Activated naive CD8-positive, alpha-beta T cell treated with anti-CD3 and anti-CD28 coated beads, Interleukin-2, amount 50 U/mL, for 16 hours (primary cell): Measurements from ENCODE around the gene ROCK1.
A peak's percentile ranks its signal among the peaks of the same experiment; 100 is the strongest.
"Not testable (repeated sequence)": the region's sequence is repeated elsewhere in the genome, so short reads cannot be mapped to it uniquely, and the experiment has no call there.

ENCODE experiments used
- DNase-seq: peaks from one replicate; pipeline ENCODE4 v3.0.0-alpha.2; 2020; ENCODE audit warnings: low read depth, low spot score

Gene ROCK1

DNA sequence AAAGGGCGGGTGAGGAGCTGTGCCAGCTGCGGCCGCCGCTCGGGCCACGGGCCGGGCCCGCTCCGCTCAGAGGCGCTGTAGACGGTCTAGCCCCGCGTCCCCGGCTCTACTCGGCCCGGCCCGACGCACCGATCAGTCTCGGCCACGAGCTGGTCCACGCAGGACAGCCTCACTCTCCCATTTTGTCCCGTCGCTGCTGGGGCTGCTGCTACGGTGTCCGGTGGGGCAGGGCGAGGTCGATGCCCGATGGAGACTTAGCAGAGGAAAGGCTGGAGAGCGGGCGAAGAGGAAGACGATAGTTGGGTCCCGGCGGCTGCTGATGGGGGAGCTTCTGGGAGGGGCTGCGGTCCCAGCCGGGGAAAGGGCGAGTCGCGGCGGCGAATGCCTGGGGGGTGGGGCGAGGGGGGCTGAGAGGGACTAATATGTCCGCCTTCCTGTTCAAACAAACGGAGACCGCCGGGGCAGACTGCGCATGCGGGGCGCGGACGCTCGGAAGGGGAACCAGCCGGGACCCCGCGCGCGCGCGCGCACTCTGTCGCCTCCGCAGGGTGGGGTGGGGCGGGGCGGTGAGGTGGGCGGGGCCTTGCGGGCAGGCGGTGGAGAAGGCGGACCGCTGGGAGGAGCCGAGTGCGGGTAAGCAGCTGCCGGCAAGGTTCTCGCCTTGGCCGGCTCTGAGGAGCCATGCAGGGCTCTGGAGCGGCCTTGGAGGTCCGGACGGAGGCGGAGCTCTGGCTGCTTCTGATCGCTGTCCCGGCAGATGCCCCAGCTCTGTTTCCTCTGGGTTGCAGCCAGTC is at the start of gene ROCK1:
TSS of gene ROCK1 (minus strand) at position 468 of the 794 bp plus-strand sequence. CDS start 903 bp downstream, outside the sequence.
- peak; percentile 98 for DNase-seq

DNA sequence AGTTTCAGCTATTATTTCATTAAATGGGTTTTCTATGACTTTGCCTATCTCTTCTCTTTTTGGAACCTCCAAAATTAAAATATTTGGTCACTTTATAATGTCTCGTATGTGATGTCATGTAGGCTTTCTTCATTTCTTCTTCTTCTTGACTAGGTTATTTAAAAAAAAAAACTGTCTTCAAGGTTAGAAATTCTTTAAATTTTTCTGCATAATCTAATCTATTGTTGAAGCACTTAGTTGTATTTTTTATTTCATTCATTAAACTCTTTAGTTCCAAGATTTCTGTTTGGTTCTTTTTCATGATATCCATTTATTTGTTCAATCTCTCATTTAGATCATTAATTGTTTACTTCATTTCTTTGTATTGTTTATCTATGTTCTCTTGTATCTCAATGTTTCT is 43.8 kb upstream of the ROCK1 start:
- DNase-seq = no peak

DNA sequence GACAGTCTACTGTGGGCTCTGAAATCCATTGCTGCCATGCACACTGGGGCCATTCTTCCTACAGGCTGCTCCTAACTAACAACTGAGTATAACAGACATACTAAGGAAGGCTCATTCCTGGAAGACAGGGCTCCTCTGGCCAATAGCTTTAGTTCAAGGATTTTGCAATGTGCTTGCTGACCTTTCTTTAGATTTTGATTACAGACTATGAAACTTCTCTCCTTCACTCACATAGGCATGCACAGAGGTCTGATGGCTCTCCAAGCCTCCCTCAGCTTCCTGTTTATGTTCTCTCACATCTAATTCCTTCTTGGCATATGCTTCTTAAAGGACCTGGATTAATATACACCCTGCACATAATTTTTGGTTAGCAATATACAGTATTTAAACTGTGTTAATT is 34.4 kb upstream of the ROCK1 start:
- no peak for DNase-seq

DNA sequence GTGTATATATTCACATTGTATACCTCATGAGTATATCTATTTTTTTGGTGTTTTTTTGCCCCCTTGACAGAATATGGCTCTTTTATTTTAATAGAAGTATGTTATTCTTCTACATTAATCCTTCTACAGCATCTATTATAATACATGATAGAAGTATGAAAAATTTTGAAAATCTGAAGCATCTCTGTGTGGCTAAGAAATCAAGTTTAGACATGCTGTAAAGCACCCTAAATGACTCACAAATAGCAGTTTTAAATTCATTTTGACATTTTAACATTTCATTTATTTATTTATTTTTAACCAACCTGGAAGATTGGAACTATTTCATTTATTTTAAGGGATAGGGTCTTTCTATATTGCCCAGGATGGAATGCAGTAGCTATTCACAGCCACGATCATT is 33.8 kb upstream of the ROCK1 start:
- no peak for DNase-seq

DNA sequence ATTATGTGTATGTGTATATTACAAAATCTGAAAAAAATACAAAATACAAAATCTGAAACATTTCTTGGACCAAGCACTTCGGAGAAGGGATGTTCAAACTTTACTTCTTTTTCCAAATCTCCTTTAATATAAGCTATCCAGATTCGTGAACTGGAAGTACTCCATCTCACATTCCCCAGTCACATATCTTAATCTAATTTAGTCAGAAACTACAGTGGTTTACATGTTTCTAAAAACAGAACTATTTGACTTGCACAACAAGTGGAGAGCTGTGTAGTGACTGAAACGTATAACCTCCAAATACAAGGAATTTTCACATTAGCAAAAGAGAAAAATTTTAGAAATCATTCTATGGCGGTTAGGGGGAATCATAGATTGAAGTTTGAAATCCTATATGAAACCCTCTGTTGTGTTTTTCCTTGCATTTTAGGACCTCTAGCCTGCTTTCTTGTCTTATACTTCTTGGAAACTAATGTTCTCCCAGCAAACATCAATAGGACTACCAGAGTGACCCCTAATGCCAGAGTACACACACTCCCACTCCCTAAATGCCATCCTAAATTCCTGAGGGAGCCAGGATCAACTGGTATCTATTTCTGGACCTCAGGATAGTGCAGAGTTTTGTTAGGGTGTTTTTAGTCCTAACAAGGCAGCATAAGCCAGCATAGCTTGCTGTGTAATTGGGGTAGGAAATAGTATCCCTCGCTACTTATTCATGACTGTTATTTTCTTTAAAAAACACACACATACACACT is 30.2 kb upstream of the ROCK1 start:
- no peak for DNase-seq

DNA sequence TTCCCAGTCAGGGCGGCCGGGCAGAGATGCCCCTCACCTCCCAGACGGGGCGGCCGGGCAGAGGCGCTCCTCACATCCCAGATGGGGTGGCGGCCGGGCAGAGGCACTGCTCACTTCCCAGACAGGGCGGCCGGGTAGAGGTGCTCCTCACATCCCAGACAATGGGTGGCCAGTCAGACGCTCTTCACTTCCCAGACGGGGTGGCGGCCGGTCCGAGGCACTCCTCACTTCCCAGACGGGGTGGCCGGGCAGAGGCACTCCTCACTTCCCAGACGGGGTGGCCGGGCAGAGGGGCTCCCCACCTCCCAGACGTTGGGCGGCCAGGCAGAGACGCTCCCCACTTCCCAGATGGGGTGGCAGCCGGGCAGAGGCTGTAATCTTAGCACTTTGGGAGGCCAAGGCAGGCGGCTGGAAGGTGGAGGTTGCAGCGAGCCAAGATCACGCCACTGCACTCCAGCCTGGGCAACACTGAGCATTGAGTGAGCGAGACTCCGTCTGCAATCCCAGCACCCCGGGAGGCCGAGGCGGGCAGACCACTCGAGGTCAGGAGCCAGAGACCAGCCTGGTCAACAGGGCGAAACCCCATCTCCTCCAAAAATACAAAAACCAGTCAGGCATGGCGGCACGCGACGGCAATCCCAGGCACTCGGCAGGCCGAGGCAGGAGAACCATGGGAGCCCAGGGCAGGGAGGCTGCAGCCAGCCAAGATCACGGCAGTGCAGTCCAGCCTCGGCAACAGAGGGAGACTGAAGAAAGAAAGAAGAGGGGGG is 26.3 kb upstream of the ROCK1 start:
- not testable (repeated sequence) for DNase-seq

DNA sequence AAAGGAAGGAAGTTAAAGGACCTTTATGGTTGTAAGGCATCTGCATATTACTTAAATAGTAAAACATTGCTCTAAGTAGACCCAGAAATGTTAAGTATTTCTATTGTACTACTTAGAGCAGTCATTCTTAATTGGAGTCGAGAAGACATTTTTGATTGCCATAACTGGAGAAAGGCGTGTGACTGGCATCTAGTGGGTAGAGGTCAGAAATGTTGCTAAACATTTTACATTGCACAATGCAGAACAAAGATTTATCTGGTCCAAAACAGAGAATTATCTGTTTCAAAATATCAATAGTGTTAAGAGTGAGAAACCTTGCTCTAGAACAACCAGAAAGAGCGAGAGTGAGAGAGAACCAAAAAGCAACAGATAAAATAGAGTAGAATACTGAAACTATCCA is 23.3 kb upstream of the ROCK1 start:
- DNase-seq = no peak

DNA sequence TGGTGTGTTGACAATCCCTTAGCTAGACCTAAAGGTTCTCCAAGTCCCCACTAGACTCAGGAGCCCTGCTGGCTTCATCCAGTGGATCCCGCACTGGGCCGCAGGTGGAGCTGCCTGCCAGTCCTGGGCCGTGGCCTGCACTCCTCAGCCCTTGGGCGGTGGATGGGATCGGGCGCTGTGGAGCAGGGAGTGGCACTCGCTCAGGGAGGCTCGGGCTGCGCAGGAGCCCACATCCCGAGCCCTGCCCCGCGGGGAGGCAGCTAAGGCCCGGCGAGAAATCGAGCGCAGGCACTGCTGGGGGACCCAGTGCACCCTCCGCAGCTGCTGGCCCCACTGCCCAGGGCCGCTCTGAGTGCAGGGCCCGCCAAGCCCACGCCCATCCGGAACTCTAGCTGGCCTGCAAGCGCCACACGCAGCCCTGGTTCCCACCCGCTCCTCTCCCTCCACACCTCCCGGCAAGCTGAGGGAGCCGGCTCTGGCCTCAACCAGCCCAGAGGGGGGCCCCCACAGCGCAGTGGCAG is 20.8 kb upstream of the ROCK1 start:
- no peak for DNase-seq

DNA sequence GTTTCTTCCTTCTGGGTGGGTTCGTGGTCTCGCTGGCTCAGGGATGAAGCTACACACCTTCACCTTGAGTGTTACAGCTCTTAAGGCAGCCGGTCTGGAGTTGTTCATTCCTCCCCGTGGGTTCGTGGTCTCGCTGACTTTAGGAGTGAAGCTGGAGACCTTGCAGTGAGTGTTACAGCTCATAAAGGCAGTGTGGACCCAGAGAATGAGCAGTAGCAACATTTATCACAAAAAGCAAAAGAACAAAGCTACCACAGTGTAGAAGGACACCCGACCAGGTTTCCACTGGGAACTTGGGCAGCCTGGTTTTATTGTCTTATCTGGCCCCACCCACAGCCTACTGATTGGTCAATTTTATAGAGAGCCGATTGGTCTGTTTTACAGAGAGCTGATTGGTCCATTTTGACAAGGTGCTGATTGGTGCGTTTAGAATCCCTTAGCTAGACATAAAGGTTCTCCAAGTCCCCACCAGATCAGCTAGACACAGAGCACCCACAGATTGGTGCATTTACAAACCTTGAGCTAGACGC is 20.1 kb upstream of the ROCK1 start:
- DNase-seq = no peak

DNA sequence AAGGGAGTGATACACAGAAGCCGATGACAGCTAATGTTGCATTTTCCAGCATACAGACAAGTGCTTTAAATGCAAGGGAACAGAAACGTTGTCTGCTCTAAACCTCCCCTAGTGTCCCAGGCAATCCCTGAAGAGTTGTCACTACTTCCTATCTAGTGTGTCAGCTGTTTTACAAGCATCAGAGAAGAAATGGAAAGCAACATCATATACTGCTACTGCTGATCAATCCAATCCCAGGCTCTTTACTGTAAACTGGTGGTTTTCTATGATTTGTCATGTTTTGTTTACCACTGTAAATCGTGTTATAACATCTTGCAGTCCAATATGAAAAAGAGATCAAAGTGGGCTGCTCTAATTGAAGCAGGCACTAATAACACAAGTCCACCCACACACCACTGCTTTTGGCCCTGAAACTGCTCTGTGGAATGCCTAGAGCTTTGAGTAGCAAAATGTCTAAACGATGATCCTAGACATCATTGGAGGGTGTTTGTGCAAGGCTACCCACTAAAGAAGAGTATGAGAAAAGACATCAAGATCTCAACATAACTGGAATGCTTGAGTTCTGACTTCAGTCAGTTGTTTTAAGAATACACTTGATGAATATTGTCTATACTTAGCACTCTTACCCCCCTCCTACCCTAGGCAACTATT is 18.1 kb upstream of the ROCK1 start:
- DNase-seq = no peak

DNA sequence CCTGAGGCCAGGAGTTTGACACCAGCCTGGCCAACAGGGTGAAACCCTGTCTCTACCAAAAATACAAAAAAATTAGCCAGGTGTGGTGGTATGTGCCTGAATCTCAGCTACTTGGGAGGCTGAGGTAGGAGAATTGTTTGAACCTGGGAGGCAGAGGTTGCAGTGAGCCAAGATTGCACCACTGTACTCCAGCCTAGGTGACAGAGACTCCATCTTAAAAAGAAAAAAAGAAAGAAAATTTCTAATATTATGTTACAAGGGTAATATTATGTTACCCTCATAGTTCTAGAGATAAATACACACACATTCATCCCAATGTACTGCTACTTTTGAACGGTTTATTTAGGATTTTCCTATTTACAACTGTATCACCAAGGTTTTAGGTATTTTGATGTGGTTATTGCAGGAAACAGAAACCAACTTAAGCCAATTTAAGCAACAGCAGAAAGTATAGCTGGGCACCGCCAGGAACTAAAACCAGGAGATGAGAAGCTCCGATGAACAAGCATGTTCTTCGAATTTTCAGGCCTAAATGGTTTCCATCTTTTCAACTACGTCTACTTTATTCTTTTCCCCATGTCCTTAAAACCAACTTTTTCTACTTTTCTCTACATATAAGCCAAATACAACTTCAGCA is 11.8 kb upstream of the ROCK1 start:
- no peak for DNase-seq

DNA sequence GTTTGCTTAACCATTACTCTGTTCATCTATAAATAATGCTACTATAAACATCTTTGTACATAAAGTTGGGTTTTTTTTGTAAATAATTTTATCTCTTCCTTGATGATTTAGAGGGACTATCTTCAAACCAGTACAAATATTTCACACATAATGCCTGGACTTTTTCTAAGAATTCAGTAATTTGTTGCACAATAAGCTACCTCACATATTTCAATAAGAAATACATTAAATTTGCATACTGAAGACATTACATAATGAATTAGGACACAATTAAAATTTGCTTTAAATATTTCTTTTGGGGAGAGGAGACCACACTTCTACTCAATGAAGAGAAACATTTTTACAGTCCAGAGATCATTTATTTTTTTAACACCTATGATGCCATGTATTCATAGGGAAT is 7.2 kb upstream of the ROCK1 start:
- DNase-seq = no peak

DNA sequence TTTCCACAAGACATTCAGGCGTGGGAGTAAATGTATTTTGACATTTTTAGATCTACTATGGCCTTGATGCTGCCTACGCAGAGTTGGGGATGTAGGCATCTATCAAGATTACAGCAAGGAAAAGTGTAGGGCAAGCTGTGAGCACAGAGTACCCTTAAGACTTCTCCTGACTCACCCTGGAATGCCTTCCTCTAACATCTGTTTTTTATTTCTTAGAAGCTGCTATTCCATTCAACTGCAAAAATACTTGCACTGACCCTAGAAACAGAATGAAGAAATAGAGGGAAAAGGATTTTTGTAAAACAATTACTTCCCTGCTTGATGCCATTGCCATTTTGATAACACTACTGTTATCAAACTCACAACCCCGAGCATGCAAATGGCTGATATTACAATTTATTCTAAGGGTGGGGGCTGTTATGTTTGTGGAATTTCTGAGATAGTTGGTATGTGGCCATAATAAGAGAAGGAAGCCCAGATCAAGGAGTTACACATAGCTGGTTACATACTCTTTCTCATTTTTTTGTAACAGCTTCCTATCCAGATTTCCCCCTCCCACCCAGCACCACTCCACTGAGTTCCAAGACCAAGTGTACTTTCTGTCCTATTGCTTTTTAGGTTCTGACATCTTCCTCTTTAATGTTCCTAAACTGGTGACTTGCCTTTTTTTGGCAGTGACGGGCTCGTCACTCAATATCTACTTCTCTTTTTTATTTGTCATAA is 6.0 kb upstream of the ROCK1 start:
- DNase-seq = no peak

DNA sequence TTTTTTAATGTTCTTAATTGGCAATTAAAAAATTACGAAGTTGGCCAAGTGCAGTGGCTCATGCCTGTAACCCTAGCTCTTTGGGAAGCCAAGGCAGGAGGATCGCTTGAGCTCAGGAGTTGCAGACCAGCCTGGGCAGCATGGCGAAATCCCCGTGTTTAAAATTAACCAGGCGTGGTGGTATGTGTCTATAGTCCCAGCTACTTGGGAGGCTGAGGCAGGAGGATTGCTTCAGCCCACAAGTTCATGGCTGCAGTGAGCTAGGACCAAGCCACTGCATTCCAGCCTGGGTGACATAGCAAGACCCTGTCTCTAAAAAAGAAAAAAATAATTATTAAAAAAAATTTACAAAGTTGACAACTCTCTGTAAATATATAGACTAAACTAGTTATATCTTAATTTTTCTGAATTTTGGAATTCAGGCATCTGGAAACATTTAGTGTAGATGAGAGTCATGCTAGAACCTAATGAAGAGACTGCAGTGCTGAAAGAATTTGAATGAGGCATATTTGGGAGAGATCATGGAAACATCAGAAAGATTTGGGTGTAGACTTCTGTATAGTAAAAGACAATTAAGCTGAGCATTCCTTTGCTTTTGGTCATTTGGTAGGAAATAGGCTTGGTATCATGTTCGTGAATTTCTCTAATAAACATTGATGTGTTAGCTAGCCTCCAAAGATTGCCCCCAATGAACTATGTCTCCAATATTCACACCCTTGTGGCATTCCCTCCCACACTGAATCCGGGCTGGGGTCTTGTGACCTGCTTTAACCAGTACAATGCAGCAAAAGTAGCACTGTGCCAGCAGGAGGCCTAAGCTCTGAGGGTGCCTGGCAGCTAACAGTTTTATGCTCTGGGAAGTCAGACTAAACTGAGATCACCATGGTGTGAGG is 4.2 kb upstream of the ROCK1 start:
- no peak for DNase-seq

DNA sequence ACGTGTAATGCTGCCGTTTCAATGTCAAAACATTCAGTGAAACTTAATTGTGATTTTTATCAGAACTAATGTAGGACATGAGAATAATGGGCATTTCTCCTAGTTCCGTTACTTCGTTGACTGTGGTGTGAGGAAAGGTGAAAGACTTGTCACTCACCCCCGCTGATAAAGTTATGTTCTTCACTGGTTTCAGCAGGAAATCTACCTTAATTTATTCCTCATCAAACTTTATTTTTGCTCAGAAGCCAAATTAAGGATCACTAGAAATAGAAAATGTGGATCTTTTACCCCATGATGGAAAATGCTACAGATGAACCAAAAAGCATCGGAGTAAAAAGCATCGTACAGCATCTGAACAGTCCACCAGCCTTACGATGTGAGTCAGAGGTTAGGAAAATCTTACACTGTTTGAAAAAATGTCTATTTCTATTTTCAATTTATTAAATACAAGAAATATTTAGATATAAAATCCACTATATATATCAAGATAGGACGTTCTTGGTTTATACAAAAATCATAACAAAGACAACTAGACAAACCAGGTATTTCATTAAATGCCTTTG is 1.0 kb upstream of the ROCK1 start:
- DNase-seq = no peak

DNA sequence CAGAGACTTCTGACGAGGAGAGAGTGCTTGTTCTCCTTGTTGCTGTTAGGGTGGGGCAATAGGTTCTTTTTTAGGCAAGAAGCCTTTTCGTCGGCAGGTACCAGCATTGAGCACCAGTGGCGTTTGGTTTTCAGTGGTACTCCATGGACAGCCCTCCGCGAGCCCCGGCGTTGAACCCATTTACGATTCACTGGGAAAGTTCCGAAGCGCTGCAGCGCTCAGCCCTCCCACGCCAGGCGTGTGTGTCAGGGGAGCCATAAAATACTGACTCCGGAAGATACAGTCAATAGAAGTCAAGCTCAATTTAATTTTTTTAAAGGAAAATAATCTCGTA is 494 bp upstream of the ROCK1 start:
- no peak for DNase-seq

DNA sequence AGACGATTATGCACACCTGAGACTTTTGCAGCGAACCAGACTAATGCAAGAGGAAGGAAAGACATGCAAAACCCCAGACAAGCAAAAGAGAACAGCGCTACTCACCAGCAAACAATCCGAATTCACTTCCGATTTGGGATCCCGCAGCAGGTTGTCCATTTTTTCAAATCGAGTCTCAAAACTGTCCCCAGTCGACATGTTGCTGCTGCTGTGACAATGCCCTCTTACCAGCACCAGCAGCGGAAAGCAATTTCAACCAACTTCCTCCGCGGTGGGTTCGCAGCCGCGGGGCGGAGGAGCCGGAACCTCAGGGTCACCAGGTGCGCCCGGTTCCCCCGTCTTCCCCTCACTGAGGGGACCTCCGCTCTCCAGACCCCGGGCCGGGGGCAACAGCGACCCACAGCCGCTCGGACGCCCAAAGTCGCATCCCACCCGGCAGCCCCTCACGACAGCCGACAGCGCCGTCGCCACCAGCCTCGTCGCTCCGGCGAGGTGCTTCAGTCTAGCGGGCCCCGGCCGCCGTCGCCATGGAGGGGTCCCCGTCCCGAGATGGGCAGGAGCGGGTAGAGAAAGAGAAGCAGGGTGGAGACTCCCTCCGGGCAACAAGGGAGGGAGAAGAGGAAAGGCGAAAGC is 784 bp downstream of the ROCK1 start:
- peak; percentile 10 for DNase-seq

DNA sequence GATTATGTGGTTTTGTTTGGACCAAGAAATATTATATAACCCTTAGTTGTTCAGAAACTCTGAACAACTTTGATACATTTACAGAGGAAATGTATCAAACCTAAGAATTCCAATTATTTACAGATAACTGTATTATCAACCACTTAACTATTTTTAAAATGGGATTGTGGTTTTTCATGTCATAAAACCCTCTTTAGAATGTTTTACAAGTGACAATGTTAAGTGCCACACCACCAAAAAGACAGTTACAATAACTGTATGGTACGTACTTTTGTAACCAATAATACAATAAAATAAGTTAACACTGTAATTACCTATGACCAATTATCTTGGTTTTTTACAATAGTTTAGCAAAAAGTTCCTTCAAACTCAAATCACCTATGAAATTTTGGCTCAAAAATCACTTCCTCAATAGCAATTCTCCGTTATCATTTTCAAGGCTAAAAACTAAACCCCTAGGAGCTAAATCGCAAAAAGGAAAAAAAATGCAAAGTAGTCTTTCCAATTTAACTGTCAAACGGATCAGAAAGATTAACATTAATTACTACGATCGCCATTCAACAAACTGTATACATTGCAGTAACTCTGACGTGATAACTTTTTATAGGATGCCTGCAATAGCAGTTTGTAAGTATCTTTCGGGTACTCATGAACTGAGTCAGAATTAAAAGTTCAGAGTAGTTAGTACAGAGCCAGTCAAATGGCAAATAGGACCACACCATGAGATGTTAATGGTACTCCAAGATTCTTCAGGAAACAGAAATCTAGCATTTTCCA is 1.5 kb downstream of the ROCK1 start:
- no peak for DNase-seq
